Natural killer cell (primary cell): ENCODE results near the gene RGS6. TPM values are rescaled to one million over a fixed set of nuclear protein-coding genes. Genes with fewer than 3 reads are reported as not detected.
"Not testable (repeated sequence)": the region's sequence is repeated elsewhere in the genome, so short reads cannot be mapped to it uniquely, and the experiment has no call there.

ENCODE experiments used
- ATAC-seq, 3 donors: fragments of 150-1000 bp in 2 of 3; fragments of 200-7000 bp in 1 of 3; cut with Tn5 transposase; 1 replicate in 1 of 3; 2 replicates in 2 of 3; pipeline ENCODE4 v1.10.0; 2021; ENCODE audit warnings: mild to moderate bottlenecking in 2 of 3, moderate library complexity in 2 of 3
- DNase-seq, 2 donors: peaks; one replicate each; pipeline versions ENCODE4 v3.0.0 to v3.0.0-alpha.2; 2013 to 2021; ENCODE audit warnings: mixed read lengths in 1 of 2
- H3K27ac ChIP-seq: one replicate; pipeline ENCODE4 v1.5.1; 2013; ENCODE audit warnings: mild to moderate bottlenecking, low read length
- H3K27me3 ChIP-seq: one replicate; pipeline ENCODE4 v1.6.1; 2013; ENCODE audit warnings: low read length; ENCODE audit not compliant: control insufficient read depth, insufficient read depth
- H3K36me3 ChIP-seq: one replicate; pipeline ENCODE4 v1.6.1; 2013; ENCODE audit warnings: low read length; ENCODE audit not compliant: control insufficient read depth, insufficient read depth
- H3K4me1 ChIP-seq: one replicate; pipeline ENCODE4 v1.6.1; 2013; ENCODE audit warnings: low read length; ENCODE audit not compliant: control insufficient read depth, insufficient read depth
- H3K4me3 ChIP-seq: one replicate; pipeline ENCODE4 v1.5.1; 2013; ENCODE audit warnings: low read length
- H3K9me3 ChIP-seq: one replicate; pipeline ENCODE4 v1.6.1; 2013; ENCODE audit warnings: low read length; ENCODE audit not compliant: control insufficient read depth, insufficient read depth
- H3K27ac Mint-ChIP-seq, 2 donors: one replicate each; pipeline ENCODE4 v1.8.0; 2022; ENCODE audit warnings: mild to moderate bottlenecking in 2 of 2, mixed read lengths in 2 of 2, moderate library complexity in 1 of 2
- H3K27me3 Mint-ChIP-seq, 2 donors: one replicate each; pipeline ENCODE4 v1.8.0; 2022; ENCODE audit warnings: low read depth in 2 of 2, mixed read lengths in 2 of 2
- H3K36me3 Mint-ChIP-seq: one replicate; pipeline ENCODE4 v1.8.0; 2022; ENCODE audit warnings: mixed read lengths
- H3K4me1 Mint-ChIP-seq, 2 donors: one replicate each; pipeline ENCODE4 v1.8.0; 2022; ENCODE audit warnings: mixed read lengths in 2 of 2
- H3K4me3 Mint-ChIP-seq: one replicate; pipeline ENCODE4 v1.8.0; 2022; ENCODE audit warnings: mild to moderate bottlenecking, moderate library complexity, mixed read lengths
- H3K9me3 Mint-ChIP-seq, 2 donors: one replicate each; pipeline ENCODE4 v1.8.0; 2022; ENCODE audit warnings: mixed read lengths in 2 of 2
- WGBS: methylation state at CpG from one replicate; pipeline ENCODE4 v1.1.7; 2013; ENCODE audit warnings: missing lambda C conversion rate; ENCODE audit not compliant: insufficient coverage; 5-methylcytosine and 5-hydroxymethylcytosine counted together
- intact Hi-C: fragments of 100-400 bp; cut with micrococcal nuclease; formaldehyde crosslinking; loops from one replicate; pipeline ENCODE4 v1.14.2; 2022
- total RNA-seq, 4 donors: library from RNA; stranded (reverse); fragments of 120-200 nt in 1 of 4; gene quantifications; one replicate each; pipeline versions ENCODE4 v1.2.3 to v1.2.4, GENCODE V29; 2013 to 2022
- TF ChIP-seq, protein P1 (sequence below): fragments of 200-600 bp; IDR thresholded peaks from one replicate; pipeline ENCODE4 v1.8.0; 2022; ENCODE audit warnings: antibody characterized with exemption

RGS6 gene
- total RNA-seq: 1 to 10 TPM in 1 of 3 donors, under 1 TPM in 1, not detected in 1; 0.75 to 1.4 TPM
- total RNA-seq (2013): 3.5 TPM

DNA sequence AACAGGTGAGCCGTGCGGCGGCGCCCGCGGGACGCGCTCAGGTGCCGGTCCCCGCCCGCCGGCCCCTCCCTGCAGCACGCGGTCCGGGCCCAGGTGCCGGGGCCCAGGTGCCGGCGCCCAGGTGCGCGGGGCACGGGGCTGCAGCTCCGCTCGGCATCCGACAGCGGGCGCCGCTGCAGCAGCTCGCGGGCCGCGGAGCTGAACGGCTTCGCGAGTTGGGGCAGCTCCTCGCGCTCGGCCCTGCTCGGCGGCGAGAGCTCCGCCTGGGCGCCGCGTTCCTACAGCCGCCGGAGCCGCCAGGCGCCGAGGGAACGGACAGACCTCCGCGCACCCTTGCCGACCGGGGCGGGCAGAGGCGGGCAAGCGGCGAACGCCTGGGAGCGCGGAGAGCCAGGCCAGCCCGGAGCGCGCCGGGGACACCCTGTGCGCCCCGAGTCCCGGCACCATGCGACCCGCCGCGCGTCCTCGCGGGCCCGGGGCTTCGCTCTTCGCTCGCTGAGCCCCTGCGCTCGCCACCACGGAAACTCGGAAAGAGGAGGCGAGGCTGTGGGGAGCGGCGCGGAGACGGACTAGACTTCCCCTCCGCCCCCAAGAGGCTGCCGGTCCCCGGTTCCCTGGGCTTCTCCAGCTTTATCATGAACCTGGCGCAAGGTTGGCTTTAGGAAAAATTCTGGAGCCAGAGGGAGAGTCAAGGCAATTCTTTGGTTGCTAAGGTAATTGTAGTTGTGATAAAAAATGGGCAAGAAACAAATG is at the start of gene RGS6:
Gene RGS6 (plus strand): TSS at position 201 of the 753 bp plus-strand sequence.
- peaks cover 28 to 70% of the 10 kb centered on the region in 2 donors for H3K27me3 Mint-ChIP-seq
- no peak within 1 kb of the TSS for H3K4me3 Mint-ChIP-seq
- H3K27ac ChIP-seq: no peak within 1 kb of the TSS
- no peaks in the 10 kb centered on the region for H3K9me3 ChIP-seq
- intact Hi-C loops: no loop called here
- H3K36me3 Mint-ChIP-seq: no peaks in the 10 kb centered on the region
- no peaks in the 10 kb centered on the region for H3K9me3 Mint-ChIP-seq
- no peaks in the 10 kb centered on the region for H3K4me1 Mint-ChIP-seq
- H3K4me3 ChIP-seq: no peak within 1 kb of the TSS
- TF ChIP-seq, protein P1, sequence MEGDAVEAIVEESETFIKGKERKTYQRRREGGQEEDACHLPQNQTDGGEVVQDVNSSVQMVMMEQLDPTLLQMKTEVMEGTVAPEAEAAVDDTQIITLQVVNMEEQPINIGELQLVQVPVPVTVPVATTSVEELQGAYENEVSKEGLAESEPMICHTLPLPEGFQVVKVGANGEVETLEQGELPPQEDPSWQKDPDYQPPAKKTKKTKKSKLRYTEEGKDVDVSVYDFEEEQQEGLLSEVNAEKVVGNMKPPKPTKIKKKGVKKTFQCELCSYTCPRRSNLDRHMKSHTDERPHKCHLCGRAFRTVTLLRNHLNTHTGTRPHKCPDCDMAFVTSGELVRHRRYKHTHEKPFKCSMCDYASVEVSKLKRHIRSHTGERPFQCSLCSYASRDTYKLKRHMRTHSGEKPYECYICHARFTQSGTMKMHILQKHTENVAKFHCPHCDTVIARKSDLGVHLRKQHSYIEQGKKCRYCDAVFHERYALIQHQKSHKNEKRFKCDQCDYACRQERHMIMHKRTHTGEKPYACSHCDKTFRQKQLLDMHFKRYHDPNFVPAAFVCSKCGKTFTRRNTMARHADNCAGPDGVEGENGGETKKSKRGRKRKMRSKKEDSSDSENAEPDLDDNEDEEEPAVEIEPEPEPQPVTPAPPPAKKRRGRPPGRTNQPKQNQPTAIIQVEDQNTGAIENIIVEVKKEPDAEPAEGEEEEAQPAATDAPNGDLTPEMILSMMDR: no peak
- no peaks in the 10 kb centered on the region for H3K36me3 ChIP-seq
- H3K27ac Mint-ChIP-seq: no peak within 1 kb of the TSS
- peaks cover 31% of the 10 kb centered on the region for H3K27me3 ChIP-seq
- under 1% methylated on average over 92 of the region's 92 CpGs for WGBS
- peak in 1 of 2 donors; percentile 6 for DNase-seq
- peak in 1 of 3 donors; percentile 12 for ATAC-seq
- H3K4me1 ChIP-seq: peaks cover 9% of the 10 kb centered on the region

DNA sequence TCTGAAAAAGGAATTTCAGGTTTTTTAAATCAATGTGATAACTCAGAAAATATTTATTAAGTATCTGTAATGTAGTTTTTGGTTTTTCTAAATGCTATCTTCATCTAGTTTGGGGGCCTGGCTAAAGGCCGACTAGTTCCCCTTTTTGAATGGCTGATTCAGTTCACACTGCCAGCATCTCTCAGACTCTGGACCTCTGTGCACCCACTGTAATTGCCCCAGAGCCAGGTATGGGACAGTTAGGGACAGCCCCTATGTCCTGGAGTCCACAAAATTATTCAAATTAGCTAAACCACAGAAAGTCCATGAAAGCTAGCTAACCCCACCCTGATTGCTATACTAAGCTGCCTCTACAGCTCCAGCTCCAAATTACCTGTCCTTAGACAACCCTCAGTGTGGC is 49.1 kb upstream of the RGS6 start:
- 26% methylated on average over 1 of the region's 1 CpG for WGBS
- H3K4me1 ChIP-seq: no peaks in the 10 kb centered on the region
- ATAC-seq: no peak

DNA sequence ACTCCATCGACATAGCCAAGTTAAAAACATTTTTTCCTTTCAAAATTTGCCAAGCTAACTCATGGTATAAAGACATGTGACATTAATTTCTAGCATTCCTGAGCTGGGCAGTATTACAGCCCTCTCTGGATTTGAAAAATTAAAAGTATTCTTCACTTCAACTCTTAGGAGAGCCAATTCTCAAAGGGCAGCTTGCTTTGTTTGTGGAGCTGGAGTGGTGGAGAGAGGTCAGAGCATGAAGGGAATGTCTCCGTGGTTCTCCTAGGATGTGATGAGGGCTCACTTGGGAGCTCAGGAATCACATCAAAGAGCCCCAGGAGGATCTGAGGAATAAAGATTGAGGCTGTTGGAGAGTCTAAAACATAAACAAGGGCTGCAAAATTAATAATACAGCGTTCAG is 46.9 kb upstream of the RGS6 start:
- peaks cover 3% of the 10 kb centered on the region for H3K9me3 ChIP-seq
- no peak overlapping the region for H3K4me3 ChIP-seq
- peaks cover 8 to 10% of the 10 kb centered on the region in 2 donors for H3K27me3 Mint-ChIP-seq
- H3K27me3 ChIP-seq: no peaks in the 10 kb centered on the region
- H3K27ac ChIP-seq: no peak overlapping the region
- no peaks in the 10 kb centered on the region for H3K4me1 Mint-ChIP-seq
- 81% methylated on average over 3 of the region's 3 CpGs for WGBS
- no peak for DNase-seq
- no peak overlapping the region for H3K4me3 Mint-ChIP-seq
- no peak overlapping the region for H3K27ac Mint-ChIP-seq
- H3K36me3 Mint-ChIP-seq: no peaks in the 10 kb centered on the region
- ATAC-seq: no peak
- H3K4me1 ChIP-seq: no peaks in the 10 kb centered on the region
- intact Hi-C loops: no loop called here
- H3K9me3 Mint-ChIP-seq: peaks cover 4 to 9% of the 10 kb centered on the region in 2 donors
- H3K36me3 ChIP-seq: no peaks in the 10 kb centered on the region
- TF ChIP-seq, protein P1: no peak

More for the DNA sequence above, 49.1 kb upstream of the RGS6 start:
- Mint-ChIP-seq H3K4me3 (no peak overlapping the region), H3K4me1 (no peaks in the 10 kb centered on the region), H3K27ac (no peak overlapping the region), H3K9me3 (peaks cover 4 to 8% of the 10 kb centered on the region in 2 donors), H3K27me3 (peaks cover 8 to 10% of the 10 kb centered on the region in 2 donors), H3K36me3 (no peaks in the 10 kb centered on the region)
- Histone ChIP-seq H3K27ac (no peak overlapping the region), H3K9me3 (peaks cover 3% of the 10 kb centered on the region), H3K27me3 (no peaks in the 10 kb centered on the region), H3K36me3 (no peaks in the 10 kb centered on the region), H3K4me3 (no peak overlapping the region)
- no peak for DNase-seq
- intact Hi-C loops: no loop called here
- TF ChIP-seq, protein P1: no peak

DNA sequence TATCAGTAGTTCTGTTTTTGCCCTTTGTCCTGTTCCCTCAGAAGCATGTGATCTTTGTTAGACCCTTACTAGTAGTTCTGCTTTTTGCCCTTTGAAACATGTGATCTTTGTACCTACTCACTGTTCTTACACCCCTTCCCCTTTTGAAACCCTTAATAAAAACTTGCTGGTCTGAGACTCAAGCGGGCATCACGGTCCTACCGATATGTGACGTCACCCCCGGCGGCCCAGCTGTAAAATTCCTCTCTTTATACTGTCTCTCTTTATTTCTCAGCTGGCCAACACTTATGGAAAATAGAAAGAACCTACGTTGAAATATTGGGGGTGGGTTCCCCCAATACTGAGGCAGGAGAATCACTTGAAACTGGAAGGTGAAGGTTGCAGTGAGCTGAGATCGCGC is 44.4 kb upstream of the RGS6 start:
- ATAC-seq, H3K36me3 Mint-ChIP-seq, H3K4me1 ChIP-seq: not testable (repeated sequence)

More for the DNA sequence above, 44.4 kb upstream of the RGS6 start:
- WGBS: 93% methylated on average over 7 of the region's 9 CpGs
- DNase-seq, H3K27me3 ChIP-seq, H3K4me3 Mint-ChIP-seq, intact Hi-C loops, H3K27me3 Mint-ChIP-seq, H3K9me3 Mint-ChIP-seq, H3K4me3 ChIP-seq, H3K36me3 ChIP-seq, H3K27ac ChIP-seq, H3K9me3 ChIP-seq, H3K4me1 Mint-ChIP-seq, H3K27ac Mint-ChIP-seq: not testable (repeated sequence)
